NCI-H510A (cell line): ENCODE data around the gene MMP15.
"Not testable (repeated sequence)": the region's sequence is repeated elsewhere in the genome, so short reads cannot be mapped to it uniquely, and the experiment has no call there.

ENCODE experiments used
- DNase-seq: peaks from one replicate; lab custom pipeline; 2025; lab: John Stamatoyannopoulos, UW

The MMP15 gene

DNA sequence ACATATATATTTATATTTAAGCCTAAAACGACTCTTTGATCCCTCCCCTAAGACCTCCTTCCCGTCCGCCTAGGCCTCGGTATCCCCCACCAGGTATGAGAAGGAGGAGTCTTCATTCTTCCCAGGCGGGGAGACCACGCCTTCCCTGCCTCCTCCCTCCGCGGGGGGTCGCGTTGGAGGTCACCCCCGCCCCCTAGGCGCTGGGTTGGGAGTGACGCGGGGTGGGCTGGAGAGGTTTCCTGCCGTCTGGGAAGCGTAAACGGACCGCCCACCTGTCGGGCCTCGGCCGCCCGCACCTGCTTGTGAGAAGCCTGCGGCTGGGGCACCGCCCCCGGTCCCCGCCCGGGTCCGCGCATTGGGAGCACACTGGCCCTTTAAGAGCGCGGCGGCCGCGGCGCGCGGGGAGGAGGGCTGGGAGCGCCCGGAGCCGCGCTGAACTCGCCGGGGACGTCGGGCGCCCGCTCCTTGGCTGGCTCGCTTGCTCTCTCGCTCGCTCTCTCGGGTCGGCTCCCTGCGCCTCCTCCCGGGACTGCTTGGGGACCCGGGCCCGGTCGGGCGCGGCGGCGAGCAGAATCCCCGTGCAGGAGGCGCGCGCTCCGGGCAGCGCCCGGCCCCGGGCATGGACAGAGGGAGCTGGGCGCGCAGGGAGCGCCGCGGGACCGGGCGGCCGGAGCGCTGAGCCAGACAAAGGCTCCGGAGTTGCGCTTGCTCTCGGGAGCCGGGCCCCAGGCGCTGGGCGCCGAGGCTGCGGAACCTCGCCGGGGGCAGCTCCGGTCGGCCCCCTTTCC, at the start of gene MMP15:
TSS of gene MMP15 (plus strand) at position 404 of the 788 bp plus-strand sequence. CDS start 597 bp downstream, outside the sequence.
- DNase-seq, result peak; percentile 90

DNA sequence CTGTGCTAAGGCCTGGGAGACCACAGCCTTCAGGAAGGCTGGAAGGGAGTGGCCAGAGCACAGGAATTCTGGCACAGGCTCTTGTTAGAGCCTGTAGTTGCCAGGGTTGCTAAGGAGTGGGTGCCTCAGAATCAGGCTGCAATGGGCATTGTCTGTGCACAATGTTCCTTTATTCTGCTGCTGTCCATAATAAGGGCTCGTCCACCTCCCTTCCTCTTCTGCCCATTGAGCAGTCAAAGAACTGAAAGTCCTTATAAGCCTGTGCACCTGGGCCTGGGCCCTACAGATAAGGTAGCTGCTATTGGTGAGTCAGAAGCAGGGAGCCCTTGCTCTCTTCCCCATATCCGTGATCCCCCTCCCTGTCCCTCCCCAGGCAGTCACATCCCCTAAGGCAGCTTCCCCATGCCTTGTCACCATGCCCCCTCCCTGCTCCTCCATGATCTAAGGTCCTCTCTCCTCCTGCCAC, 49.2 kb upstream of the MMP15 start:
- no peak for DNase-seq

DNA sequence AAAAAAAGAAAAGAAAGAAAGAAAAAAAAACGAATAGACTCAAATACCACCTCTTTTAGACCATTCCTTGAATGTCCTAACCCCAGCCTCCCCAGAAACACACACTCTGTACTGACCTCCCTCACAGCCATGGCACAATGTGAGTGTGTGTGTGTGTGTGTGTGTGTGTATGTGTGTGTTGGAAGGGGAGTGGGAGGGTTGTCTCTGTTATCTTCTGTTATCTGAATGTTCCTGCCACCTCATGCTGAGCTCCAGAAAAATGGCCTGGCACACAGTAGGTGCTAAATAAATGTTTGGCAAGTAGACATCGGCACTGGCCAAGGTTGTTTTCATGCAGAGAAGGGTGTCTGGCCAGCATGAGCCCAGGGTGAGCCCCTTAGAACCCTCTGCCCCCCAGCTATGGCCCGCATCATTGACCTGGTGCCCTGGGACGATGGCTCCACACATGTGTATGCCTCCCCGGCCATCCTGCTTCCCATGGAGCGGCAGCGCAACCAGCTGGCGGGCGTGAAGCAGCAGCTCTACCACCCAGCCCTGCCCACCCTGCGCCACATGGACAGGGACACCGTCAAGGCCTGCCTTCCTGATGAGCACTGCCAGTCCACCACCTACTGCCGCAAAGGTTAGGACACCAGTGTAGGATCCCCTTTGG, 48.0 kb upstream of the MMP15 start:
- no peak for DNase-seq

DNA sequence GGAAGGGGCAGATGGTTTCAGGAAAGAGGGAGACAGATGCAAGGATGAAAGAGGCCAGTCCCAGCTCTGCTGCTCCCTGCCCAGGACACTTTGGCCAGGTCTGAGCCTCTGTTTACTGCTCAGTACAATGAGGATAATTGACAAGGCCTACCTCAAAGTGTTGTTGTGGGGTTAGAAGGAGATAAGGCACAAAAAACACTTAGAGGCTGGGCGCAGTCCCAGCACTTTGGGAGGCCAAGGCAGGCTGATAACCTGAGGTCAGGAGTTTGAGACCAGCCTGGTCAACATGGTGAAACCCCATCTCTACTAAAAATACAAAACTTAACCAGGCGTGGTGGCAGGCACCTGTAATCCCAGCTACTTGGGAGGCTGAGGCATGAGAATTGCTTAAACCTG, 47.5 kb upstream of the MMP15 start:
- DNase-seq, result not testable (repeated sequence)

DNA sequence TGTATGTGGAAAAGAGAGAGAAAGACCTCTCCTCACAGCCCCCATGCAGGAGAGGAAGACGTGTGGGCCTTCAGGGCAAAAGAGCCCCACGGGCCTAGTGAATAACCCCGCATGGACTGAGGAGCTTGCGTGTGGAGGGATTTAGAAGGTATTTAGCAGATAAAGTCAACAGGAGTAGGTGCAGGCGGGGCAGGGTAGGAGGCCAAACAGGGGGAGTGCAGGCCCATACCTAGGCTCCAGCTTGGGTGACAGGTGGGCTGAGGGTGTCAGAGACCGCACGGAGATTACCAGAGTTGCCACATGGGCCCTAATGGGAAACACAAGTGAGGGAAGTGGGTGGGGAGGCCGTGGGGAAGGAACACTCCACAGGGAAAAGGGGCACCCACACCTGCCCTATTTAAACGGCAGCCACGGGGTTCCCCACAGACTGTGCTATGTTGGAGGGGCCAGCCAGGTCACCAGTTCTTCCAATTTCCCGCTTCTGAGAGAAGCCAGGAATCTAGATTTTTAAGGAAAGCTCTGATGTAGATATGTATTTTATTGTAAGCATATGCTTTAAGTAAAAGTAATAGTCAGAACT, 46.5 kb upstream of the MMP15 start:
- no peak for DNase-seq

DNA sequence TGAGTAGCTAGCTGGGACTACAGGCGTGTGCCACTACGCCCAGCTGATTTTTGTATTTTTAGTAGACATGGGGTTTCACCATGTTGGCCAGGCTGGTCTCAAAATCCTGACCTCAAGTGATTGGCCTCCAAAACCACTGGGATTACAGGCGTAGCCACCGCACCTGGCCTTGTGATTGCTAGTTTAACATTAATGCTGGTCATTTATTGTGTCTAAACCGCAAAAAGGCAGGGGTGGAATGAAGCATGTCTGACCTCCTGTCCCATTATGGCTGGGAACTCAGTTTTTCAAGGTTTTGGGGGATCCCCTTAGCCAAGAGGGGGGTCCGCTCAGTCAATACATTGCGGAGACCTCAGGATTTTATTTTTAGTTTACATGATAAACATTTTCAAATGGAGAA, 43.9 kb upstream of the MMP15 start:
- no peak for DNase-seq

DNA sequence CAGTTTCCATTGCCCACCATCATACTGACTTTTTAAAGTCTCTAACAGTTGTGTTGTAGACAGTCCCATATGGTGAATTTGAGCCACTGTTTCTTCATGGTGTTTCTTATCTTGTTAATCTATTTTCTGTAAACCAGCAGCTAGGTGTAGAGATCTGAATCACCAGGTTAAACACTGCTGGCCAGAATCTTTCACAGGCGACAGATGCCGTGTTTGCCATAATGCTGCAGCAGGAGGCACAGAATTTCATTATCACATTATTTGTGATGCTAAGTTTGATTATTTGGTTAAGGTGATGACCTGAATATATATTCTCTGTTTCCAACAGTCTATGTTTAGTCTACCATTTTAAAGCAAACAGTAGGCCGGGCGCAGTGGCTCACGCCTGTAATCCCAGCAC, 43.2 kb upstream of the MMP15 start:
- no peak for DNase-seq

DNA sequence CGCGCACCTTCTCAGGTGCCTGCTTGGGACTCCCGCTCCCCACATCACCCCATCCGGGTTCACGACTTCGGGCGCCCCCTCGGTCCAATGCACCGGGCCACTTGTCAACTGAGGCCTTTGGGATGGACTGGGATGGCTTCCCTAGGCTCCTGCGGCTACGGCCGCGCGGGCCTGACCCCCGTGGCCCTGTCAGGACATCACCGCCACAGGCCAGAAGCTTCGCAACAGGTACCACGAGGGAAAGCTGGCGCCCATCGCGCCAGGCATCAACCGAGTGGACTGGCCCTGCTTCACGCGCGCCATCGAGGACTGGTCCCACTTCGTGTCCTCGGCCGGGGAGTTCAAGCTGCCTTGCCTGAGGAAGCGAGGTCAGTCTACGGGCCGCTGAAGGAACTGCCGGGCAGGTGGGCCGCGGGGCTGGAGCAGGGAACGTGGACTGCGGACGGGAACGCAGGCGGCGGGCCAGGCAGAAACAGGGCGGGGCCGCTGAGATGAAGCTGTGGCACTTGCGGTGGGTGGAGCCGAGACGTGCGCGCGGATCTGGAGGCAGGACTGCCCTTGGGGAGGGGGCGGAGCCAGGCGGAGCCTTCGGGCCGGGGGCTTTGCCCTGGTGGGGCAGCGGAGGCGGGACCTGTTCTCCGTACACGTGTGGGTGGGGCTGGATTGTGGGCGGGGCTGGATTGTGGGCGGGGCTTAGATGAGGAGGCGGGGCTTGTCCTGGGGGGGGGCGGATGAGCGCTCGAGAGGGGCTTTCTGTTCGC, 40.9 kb upstream of the MMP15 start:
- DNase-seq, result no peak

DNA sequence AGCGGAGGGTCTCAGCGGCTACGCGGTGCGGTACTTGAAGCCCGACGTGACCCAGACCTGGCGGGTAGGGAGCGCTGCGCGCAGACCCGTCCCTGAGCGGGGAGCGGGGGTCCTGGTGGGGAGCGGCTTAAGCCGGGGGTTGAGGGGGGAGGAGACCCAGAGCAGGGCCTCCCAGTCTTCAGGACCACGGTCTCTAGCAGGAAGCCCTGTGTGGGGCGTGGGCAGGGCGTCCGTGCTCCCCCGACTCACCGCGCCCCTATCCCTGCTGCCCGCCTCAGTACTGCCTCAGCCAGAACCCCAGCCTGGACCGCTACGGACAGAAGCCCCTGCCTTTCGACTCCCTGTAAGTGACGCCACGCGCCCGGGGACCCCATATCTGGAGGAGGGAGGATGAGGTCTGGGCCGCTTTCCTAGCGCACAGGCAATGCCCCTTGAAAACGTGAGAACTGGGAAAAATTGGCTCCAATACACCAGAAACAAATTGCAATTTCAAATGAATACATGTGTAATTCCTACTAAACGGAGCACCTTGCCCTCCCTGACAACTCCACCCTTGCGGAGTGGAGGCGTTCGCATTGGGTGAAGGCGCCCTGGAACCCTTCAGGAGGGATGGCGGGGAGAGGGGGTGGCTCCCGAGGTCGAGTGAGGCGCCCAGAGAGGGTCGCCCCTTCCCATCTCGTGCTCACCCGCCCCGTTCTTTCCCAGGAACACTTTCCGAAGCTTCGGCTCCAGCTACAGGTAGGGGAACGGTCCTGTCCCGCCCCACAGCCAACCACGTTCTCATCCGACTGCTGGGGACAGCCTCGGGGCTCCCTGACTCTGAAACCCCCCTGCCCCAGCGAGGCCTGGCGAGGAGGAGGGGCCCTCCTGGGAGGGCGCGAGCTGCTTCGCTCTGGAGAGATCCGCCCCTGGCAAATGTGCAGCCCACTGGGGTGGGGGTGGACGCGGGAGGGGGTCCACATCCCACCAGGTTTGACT, 40.1 kb upstream of the MMP15 start:
- no peak for DNase-seq

DNA sequence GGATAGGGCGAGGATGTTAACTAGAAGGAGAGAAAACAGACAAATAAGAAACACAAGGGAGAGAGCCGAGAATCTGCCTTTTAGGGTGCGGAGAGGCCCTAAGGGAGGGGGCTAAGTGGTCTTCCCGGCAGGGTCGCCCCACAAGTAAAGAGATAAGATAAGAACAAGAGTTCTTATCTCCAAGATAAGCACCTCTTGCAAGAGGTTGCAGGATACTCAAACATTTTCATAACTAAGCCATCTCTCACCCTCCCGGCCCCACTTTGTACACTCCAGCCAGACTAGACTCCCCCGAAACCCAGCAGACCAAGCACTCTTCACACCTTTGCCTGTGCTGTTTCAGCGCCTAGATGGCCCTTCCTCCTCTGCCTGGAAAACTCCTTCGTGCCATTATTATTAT, 39.4 kb upstream of the MMP15 start:
- no peak for DNase-seq

DNA sequence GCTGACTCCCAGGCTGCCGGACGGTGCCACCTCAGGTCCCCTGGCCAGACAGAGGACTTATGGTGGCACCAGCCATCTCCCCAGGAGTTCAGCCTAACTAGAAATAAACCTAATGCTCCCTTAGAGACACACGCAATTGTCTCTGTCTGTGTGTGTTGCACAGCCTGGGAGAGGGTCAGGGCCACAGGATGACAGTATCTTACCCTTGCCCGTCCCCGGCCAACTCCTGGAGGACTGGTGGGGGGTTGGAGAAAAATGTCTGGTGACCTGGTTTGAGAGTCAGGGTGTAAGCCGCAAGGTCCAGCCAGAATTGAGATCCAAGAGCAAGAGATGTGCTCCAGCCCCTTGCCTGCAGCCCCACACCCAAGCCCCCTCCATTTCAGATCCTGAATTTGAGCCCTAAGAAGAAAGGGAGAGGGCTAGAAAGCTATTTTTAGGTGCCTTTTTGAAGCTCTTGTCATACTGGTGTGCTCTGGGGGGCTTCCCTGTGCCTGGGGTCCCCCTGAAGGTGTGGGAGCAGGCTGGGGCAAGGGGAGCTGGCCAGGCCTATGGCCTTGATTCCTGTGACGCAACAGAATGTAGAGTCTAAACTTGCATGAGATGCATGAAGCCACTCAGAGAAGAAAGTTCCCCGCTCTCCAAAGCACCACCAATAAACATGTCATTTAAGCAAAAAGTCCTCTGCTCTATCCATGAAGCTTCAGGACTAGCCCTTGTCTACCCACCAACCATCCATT, 37.9 kb upstream of the MMP15 start:
- no peak for DNase-seq

DNA sequence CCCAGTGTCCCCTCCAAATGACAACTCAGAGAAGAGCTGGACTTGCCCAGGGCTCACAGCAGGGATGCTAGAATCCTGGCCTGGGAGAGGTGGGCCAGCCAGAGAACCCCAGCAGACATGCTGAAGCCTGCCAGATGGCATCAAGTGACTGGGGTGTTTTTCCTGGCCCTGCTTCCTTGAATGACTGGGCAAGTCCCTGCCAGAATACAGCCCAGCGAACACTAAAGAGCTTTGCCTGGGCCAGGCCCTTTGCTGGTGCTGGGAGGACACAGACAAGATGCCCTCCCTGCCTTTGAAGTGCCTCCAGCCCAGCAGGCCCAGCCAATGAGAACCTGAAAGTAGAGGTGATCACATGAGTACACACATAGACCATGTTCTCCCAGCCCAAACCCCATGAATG, 36.6 kb upstream of the MMP15 start:
- DNase-seq, result peak; percentile 66

DNA sequence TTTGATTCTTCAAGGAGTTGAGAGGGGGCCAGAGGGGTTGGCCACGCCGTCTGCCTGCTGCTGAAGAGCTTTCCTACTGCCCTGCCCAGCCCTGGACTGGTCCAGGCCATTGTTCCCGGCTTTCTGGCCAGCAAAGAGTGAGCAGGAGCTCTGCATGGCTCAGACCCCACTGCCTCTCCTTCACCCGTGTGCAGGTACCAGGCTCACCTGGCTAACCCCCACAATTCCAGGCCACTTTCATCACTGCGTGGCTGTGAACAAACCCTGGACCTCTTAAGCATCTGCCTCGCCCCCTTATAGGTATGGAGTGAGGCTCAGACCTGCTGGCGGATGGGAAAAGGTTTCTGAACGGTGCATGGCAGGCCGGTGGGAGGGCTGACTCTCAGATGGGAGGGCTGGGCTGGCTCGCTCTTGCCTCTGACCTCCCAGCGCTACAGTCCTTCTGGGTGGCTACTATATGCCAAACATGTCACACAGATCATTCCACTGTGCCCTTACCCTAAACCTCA, 33.9 kb upstream of the MMP15 start:
- no peak for DNase-seq

DNA sequence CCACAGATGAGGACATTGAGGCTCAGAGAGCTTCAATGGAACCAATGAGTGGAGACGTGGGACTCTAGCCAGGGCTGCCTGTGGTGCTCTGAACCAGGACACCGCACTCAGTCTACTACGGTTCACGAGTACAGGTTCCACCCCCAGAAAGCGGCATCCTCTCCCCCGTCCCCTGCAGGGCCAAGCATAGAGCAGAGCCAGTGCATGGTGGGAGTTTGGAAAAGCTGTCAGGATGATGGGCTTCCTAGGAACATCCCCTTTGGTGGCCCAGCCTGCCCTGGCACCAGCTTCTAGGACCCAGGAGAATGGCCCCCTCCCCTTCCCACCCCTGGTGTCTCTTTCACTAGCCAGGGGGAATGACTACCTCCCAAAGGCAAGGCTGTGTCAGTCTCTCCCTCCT, 33.5 kb upstream of the MMP15 start:
- DNase-seq, result no peak

DNA sequence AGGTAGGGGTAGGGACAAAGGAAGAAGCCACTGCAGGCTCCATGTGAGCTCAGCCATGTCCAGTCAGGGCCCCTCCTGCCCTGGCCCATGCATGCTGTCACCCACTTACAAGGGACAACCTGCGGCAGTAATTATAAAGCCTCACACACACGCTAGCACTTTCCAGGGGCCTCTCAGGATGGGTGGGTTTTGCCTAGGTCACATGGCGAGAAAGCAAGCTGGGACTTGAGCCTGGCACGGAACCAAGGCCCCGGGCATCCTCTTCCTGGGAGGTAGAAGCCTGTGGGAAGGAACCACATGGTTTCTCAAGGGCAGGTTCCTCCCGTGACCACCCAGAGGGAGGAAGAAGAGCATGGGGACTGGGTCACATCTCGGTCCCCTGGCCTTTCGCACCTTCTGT, 32.1 kb upstream of the MMP15 start:
- DNase-seq, result peak; percentile 42

DNA sequence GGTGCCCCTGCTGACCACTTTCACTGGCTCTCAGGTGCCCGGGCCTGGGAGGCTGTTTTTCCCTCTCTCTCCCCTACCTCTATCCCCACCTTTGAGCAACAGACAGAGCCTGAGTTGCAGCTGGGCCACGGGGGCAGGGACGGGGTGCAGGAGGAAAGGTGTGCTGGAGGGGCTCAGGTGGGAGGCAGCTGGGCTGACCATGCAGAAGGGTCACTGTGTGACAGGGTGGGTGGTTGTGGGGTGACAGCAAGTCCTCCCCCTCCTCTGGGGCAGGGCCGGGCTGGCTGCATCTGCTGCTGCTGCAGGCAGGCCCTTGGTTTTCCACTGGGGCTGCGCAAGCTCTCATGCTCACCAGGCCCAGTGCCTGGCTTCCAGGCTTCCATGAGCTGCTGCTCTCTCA, 31.7 kb upstream of the MMP15 start:
- DNase-seq, result no peak

DNA sequence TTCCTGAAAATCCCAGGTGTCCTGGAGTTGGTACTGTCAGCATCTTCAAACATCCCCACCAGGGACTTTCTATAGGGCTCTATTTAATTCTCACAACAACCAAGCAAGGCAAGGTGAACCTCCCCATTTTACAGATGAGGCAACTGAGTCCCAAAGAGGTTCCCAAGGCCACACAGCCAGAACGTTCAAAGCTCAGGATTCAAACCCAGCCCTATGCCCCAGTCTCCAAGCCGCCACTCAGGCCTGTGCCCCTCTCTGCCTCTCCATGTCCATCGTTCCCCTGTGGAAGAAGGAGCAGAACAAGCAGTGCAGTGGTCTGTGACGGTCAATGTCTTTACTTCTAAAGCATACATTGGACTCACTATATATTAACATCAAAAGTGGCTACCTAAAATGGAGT, 31.2 kb upstream of the MMP15 start:
- DNase-seq, result no peak

DNA sequence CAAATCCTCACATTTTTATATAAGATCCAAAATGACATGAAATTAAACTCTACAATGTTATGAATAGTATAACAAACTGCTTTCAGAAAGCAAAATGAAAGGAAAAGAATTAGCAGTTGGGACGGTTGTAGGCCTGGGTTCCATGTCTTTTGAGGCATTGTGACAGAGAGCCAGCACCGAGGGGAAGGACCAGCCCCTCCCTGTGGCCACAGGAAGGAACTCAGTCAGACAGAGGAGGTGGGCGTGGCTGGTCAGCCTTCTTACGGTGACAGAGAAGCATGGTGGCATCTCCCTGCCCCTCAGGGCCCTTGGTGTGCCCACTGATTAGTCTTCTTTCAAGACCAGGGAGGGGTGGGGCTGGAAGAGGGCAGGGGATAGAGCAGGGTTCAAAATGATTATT, 30.8 kb upstream of the MMP15 start:
- peak; percentile 20 for DNase-seq

DNA sequence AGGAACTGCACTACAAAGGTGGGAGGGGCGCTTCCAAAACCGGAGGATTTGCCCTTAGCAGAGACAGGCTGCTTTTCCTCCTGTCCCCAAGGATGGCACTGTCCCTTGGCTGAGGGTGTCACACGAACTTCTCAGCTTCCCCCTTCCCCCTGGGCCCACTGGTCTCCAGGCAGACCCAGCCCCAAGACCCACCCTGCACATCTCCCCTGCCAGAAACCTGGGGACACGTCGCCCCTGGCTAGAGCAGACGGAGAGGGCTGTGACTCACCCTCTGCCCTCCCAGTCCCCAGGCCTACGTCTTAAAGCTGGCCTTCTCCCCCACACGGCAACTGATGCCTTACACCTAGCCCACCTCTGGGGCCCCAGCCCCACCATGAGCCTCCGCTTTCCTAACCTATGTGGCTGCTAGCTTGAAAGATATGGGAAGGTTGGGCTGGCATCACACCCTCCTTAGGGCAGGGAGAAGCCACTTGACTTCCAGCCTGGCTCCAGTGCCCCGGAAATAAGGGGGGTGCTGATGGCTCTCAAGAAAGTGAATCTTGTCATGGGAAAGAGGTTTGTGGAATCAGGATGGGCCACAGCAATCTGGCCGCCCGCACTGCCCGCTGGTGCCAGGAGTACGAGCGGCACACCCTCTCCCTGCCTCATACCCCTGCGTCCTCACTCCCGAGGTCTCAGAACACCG, 29.7 kb upstream of the MMP15 start:
- DNase-seq, result no peak
